Right lobe of liver (tissue), 4 donors: ENCODE measurements around the gene RALBP1.

Experiments used
- POLR2A ChIP-seq: fragments of 450-650 bp; IDR thresholded peaks from one replicate; pipeline ENCODE4 v1.6.1; 2017; ENCODE audit warnings: antibody characterized with exemption, mild to moderate bottlenecking
- TF ChIP-seq, protein P1 (sequence below), 4 donors: fragments of 200-600 bp in 3 of 4; fragments of 450-650 bp in 1 of 4; IDR thresholded peaks; one replicate each; pipeline versions ENCODE4 v1.5.1 to v1.8.0; 2016 to 2022; ENCODE audit warnings: antibody characterized with exemption in 4 of 4, mild to moderate bottlenecking in 2 of 4
- donor health status: DM: no; HTN: no; CAD: no.
- donor health status: DM: no; HTN: no; CAD: no.
- donor health status: DM: no; HTN: yes; CAD: no.

DNA sequence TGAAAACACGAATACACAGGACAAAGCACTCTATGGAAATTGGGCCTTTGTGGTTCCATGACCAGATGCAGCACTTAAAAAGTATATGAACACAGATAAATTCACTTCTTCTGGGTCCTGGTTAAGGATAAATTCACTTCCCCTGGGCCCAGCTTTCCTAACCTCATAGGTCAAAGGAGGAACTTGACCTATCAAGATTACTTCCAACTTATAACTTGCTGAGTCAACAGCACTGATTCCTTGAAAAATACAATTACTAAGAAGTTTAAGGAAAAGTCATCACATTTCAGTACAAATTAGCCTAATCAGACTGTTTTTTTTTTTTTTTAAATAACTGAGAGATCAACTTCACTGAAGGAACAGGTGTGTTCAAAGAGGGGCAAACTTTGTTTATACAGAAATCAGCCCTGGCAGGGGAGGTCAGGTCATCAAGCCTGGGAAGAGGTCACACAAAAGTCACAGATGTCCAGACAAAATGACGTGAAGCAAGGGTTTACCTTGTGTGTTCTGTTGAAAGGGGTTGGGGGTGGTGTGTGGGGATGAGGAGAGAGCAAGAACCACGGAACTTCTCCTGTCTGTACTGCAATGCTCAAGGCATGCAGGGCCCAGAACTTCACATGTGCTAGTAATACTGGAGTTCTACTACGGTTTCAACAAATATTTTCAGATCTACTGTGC lies 83.2 kb downstream of the RALBP1 start:
- TF ChIP-seq, protein P1, sequence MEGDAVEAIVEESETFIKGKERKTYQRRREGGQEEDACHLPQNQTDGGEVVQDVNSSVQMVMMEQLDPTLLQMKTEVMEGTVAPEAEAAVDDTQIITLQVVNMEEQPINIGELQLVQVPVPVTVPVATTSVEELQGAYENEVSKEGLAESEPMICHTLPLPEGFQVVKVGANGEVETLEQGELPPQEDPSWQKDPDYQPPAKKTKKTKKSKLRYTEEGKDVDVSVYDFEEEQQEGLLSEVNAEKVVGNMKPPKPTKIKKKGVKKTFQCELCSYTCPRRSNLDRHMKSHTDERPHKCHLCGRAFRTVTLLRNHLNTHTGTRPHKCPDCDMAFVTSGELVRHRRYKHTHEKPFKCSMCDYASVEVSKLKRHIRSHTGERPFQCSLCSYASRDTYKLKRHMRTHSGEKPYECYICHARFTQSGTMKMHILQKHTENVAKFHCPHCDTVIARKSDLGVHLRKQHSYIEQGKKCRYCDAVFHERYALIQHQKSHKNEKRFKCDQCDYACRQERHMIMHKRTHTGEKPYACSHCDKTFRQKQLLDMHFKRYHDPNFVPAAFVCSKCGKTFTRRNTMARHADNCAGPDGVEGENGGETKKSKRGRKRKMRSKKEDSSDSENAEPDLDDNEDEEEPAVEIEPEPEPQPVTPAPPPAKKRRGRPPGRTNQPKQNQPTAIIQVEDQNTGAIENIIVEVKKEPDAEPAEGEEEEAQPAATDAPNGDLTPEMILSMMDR (IDR thresholded peaks at IDR 0.05) = no peak
- TF ChIP-seq POLR2A = no peak
